ENCODE data around the gene ATP8B1. TPM values are rescaled to one million over a fixed set of nuclear protein-coding genes. Genes with fewer than 3 reads are reported as not detected.

The ATP8B1 gene
- total RNA-seq, 4 donors from 2014 or later = 21.6 to 32.1 (median 26.8) TPM

GRCh38 chr18:57657542-57657941 lies 145.6 kb downstream of the ATP8B1 start:
- no peak for DNase-seq (ENCODE audit: low spot score in 2 of 2)
- no peak overlapping the region for H3K4me3 ChIP-seq (ENCODE audit: low read depth, poor library complexity, severe bottlenecking)
- no peak for TF ChIP-seq CTCF (IDR thresholded peaks at IDR 0.05)
- TF ChIP-seq POLR2A (IDR thresholded peaks at IDR 0.05) = no peak
- intact Hi-C loops (cut with DNase I; ENCODE audit: low total_unique reads) = no loop called here
- WGBS, 2 donors = 62 to 71% methylated on average over 2 of the region's 2 CpGs

- no peak overlapping the region for H3K4me3 ChIP-seq (ENCODE audit: low read depth, poor library complexity, severe bottlenecking)
- WGBS, 2 donors = 87 to 95% methylated on average over 2 of the region's 2 CpGs
- no peak for TF ChIP-seq CTCF (IDR thresholded peaks at IDR 0.05)
- no peak for TF ChIP-seq POLR2A (IDR thresholded peaks at IDR 0.05)
- DNase-seq (ENCODE audit: low spot score in 2 of 2) = no peak
- intact Hi-C loops (cut with DNase I; ENCODE audit: low total_unique reads) = no loop called here
Measured at GRCh38 chr18:57655740-57656139, 147.4 kb downstream of the ATP8B1 start.

GRCh38 chr18:57651914-57652313 lies 151.2 kb downstream of the ATP8B1 start:
- intact Hi-C loops (cut with DNase I; ENCODE audit: low total_unique reads) = no loop called here
- no peak for TF ChIP-seq POLR2A (IDR thresholded peaks at IDR 0.05)
- no peak for TF ChIP-seq CTCF (IDR thresholded peaks at IDR 0.05)
- H3K4me3 ChIP-seq (ENCODE audit: low read depth, poor library complexity, severe bottlenecking) = no peak overlapping the region
- no peak for DNase-seq (ENCODE audit: low spot score in 2 of 2)

- TF ChIP-seq POLR2A (IDR thresholded peaks at IDR 0.05) = no peak
- TF ChIP-seq CTCF (IDR thresholded peaks at IDR 0.05) = no peak
- 71 to 78% methylated on average over 11 of the region's 11 CpGs for WGBS, 2 donors
- intact Hi-C loops (cut with DNase I; ENCODE audit: low total_unique reads) = no loop called here
- DNase-seq (ENCODE audit: low spot score in 2 of 2) = peak in 1 of 2 donors; percentile 50
- no peak overlapping the region for H3K4me3 ChIP-seq (ENCODE audit: low read depth, poor library complexity, severe bottlenecking)
Measured at GRCh38 chr18:57649556-57650500, 153.3 kb downstream of the ATP8B1 start.

- TF ChIP-seq POLR2A (IDR thresholded peaks at IDR 0.05) = no peak
- no peak for TF ChIP-seq CTCF (IDR thresholded peaks at IDR 0.05)
- no peak overlapping the region for H3K4me3 ChIP-seq (ENCODE audit: low read depth, poor library complexity, severe bottlenecking)
- WGBS, 2 donors = 91 to 92% methylated on average over 32 of the region's 32 CpGs
- no peak for DNase-seq (ENCODE audit: low spot score in 2 of 2)
- intact Hi-C loops (cut with DNase I; ENCODE audit: low total_unique reads) = no loop called here
Measured at GRCh38 chr18:57648414-57648813, 154.7 kb downstream of the ATP8B1 start.
